Progenitor cell of endocrine pancreas (in vitro differentiated cells): ENCODE results near the gene PLCD3. TPM values are rescaled to one million over a fixed set of nuclear protein-coding genes. Genes with fewer than 3 reads are reported as not detected.
A peak's percentile ranks its signal among the peaks of the same experiment; 100 is the strongest.

Source experiments
- DNase-seq: peaks from one replicate; pipeline ENCODE4 v3.0.0; 2021; ENCODE audit warnings: low spot score; ENCODE audit not compliant: unreplicated experiment
- H3K27ac Mint-ChIP-seq: 2 replicates; pipeline ENCODE4 v1.8.0; 2021; ENCODE audit warnings: mild to moderate bottlenecking, moderate library complexity, mixed read lengths
- H3K27me3 Mint-ChIP-seq: 2 replicates; pipeline ENCODE4 v1.8.0; 2021; ENCODE audit warnings: mixed read lengths
- H3K36me3 Mint-ChIP-seq: 2 replicates; pipeline ENCODE4 v1.8.0; 2022; ENCODE audit warnings: mixed read lengths; ENCODE audit not compliant: insufficient read depth
- H3K4me1 Mint-ChIP-seq: 2 replicates; pipeline ENCODE4 v1.8.0; 2021; ENCODE audit warnings: low read depth, mixed read lengths
- H3K4me3 Mint-ChIP-seq: 2 replicates; pipeline ENCODE4 v1.8.0; 2021; ENCODE audit warnings: low read depth, mild to moderate bottlenecking, moderate library complexity, mixed read lengths
- H3K9me3 Mint-ChIP-seq: 2 replicates; pipeline ENCODE4 v1.8.0; 2021; ENCODE audit warnings: low read depth, mixed read lengths
- total RNA-seq: library from RNA; stranded (reverse); gene quantifications from 2 replicates; pipeline ENCODE4 v1.2.1, GENCODE V29; 2021
- TF ChIP-seq, protein P1 (sequence below): fragments of 200-600 bp; sonication (generic); IDR thresholded peaks from one replicate; pipeline ENCODE4 v1.5.0; 2021; ENCODE audit warnings: antibody characterized with exemption, mild to moderate bottlenecking; ENCODE audit not compliant: unreplicated experiment

The PLCD3 gene
- total RNA-seq, 1 donor from 2014 or later: 26.7 TPM

GRCh38 chr17:45108595-45109521 is 23.5 kb downstream of the PLCD3 start:
- H3K36me3 Mint-ChIP-seq: peaks cover 4% of the 10 kb centered on the region
- H3K4me1 Mint-ChIP-seq: no peaks in the 10 kb centered on the region
- no peak for DNase-seq
- no peak overlapping the region for H3K27ac Mint-ChIP-seq
- no peaks in the 10 kb centered on the region for H3K9me3 Mint-ChIP-seq
- TF ChIP-seq, protein P1, sequence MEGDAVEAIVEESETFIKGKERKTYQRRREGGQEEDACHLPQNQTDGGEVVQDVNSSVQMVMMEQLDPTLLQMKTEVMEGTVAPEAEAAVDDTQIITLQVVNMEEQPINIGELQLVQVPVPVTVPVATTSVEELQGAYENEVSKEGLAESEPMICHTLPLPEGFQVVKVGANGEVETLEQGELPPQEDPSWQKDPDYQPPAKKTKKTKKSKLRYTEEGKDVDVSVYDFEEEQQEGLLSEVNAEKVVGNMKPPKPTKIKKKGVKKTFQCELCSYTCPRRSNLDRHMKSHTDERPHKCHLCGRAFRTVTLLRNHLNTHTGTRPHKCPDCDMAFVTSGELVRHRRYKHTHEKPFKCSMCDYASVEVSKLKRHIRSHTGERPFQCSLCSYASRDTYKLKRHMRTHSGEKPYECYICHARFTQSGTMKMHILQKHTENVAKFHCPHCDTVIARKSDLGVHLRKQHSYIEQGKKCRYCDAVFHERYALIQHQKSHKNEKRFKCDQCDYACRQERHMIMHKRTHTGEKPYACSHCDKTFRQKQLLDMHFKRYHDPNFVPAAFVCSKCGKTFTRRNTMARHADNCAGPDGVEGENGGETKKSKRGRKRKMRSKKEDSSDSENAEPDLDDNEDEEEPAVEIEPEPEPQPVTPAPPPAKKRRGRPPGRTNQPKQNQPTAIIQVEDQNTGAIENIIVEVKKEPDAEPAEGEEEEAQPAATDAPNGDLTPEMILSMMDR: no peak
- no peak overlapping the region for H3K4me3 Mint-ChIP-seq
- H3K27me3 Mint-ChIP-seq: no peaks in the 10 kb centered on the region

- Mint-ChIP-seq H3K36me3 (peaks cover 8% of the 10 kb centered on the region), H3K27me3 (no peaks in the 10 kb centered on the region), H3K4me1 (no peaks in the 10 kb centered on the region), H3K27ac (no peak overlapping the region), H3K4me3 (no peak overlapping the region), H3K9me3 (no peaks in the 10 kb centered on the region)
- TF ChIP-seq, protein P1: no peak
- no peak for DNase-seq
Measured at GRCh38 chr17:45108051-45108450, 24.3 kb downstream of the PLCD3 start.

DNA sequence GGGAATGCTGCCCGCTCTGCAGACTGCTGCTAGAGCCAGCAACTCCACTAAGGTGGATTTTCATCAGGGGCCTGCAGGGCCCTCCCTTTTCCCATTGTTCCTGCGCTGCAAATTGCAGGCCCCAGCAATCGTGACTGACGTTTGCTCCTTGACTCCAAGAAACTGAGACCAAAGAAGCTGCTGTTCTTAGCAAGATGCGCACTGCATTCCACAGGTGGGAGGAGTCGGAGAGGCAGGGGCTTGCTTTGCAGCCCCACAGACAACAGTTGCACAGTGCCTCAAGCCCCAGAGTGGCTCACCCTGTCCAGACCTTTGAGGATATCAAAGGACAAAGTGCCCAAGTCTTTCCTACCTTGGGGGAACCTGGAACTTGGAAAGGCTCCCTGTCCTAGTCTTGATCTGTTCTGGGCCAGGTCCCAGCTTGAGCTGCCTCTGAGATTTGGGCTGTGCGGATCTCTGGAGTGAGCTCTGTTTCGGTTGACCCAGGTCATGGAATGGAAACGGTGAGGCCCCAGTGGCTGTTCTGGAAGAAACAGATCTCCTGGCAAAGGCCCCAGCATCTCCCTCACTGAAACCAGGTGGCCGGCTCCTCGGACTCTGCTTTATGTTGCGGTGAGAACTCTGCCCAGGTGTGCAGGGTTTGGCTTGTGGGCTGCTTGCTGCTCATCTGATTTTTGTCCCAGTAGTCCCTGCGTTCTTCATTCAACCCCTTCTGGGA is 24.9 kb downstream of the PLCD3 start:
- TF ChIP-seq, protein P1: no peak
- H3K27ac Mint-ChIP-seq: peak overlapping the region; percentile 16
- no peaks in the 10 kb centered on the region for H3K4me1 Mint-ChIP-seq
- no peaks in the 10 kb centered on the region for H3K27me3 Mint-ChIP-seq
- DNase-seq: no peak
- no peaks in the 10 kb centered on the region for H3K9me3 Mint-ChIP-seq
- H3K36me3 Mint-ChIP-seq: peaks cover 9% of the 10 kb centered on the region
- H3K4me3 Mint-ChIP-seq: no peak overlapping the region

DNA sequence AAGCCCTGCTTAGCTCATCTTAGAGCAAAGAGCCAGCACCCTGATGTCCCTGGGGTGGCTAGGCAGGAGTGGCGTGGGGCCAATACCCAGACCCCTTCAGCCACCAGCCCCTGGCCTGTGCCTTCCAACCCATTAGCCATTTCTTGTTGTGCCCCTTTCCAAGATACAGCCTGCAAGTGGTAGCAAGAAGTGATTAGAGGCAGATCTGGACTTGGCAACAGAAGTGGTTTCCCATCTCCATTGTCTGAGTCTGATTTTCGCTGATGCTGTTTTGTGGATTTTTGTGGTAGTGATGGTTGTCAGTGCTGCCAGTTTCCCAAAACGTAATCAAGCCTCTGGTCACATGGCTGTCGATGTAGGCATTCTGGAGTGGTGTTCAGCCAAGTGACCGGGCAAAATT is 25.7 kb downstream of the PLCD3 start:
- H3K27ac Mint-ChIP-seq: no peak overlapping the region
- DNase-seq: no peak
- peaks cover 13% of the 10 kb centered on the region for H3K36me3 Mint-ChIP-seq
- no peak overlapping the region for H3K4me3 Mint-ChIP-seq
- H3K9me3 Mint-ChIP-seq: no peaks in the 10 kb centered on the region
- H3K4me1 Mint-ChIP-seq: no peaks in the 10 kb centered on the region
- no peaks in the 10 kb centered on the region for H3K27me3 Mint-ChIP-seq
- TF ChIP-seq, protein P1: no peak

DNA sequence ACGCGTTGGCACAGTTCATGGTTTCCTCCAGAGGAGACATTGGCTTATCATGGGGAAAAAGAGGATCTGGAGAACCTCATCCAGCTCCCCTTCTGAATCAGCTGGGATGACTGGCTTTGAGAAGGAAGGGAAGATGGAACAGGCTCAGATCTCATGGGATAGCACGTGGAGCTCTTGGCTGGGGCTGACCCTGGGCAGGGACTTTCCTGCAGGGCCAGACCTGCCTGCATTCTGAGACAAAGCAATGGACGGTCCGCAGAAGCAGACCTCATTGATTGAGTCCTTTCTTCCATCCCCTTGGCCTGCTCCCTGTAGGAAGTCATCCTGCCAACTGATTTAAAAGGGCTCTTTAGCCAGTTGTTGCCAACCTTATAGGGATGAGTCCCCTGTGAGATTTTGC is 26.2 kb downstream of the PLCD3 start:
- H3K27me3 Mint-ChIP-seq: no peaks in the 10 kb centered on the region
- TF ChIP-seq, protein P1: no peak
- no peaks in the 10 kb centered on the region for H3K9me3 Mint-ChIP-seq
- H3K36me3 Mint-ChIP-seq: peaks cover 13% of the 10 kb centered on the region
- no peaks in the 10 kb centered on the region for H3K4me1 Mint-ChIP-seq
- no peak for DNase-seq
- no peak overlapping the region for H3K4me3 Mint-ChIP-seq
- no peak overlapping the region for H3K27ac Mint-ChIP-seq
